Uterus (tissue), 2 donors: ENCODE measurements around the gene FUT8.

ENCODE experiments used
- CTCF ChIP-seq, 4 experiments: fragments of 200-600 bp in 2 of 4; fragments of 450-650 bp in 2 of 4; sonication (generic) in 2 of 4; IDR thresholded peaks; one replicate each; pipeline ENCODE4 v1.5.1; 2016 to 2019; ENCODE audit warnings: antibody characterized with exemption in 4 of 4, mild to moderate bottlenecking in 2 of 4, moderate library complexity in 1 of 4
- POLR2A ChIP-seq, 2 donors: fragments of 450-650 bp; IDR thresholded peaks; one replicate each; pipeline ENCODE4 v1.6.1; 2016; ENCODE audit warnings: antibody characterized with exemption in 2 of 2, mild to moderate bottlenecking in 1 of 2, moderate library complexity in 1 of 2

- TF ChIP-seq CTCF (IDR thresholded peaks at IDR 0.05) (no peak), POLR2A (IDR thresholded peaks at IDR 0.05) (no peak)
Observed at GRCh38 chr14:65639216-65639615, 226.7 kb downstream of the FUT8 start.
